HepG2 (cell line): ENCODE data around the gene NDC1. TPM values are rescaled to one million over a fixed set of nuclear protein-coding genes. Genes with fewer than 3 reads are reported as not detected.

Source experiments
- ATAC-seq: fragments of 200-7000 bp; cut with Tn5 transposase; 3 replicates; pipeline ENCODE4 v1.9.1; 2020; ENCODE audit warnings: mild to moderate bottlenecking, moderate library complexity
- BruUV-seq: library from RNA; stranded (reverse); fragments of 400-500 nt; replicated peaks from 2 replicates; lab custom pipeline; 2021; lab: Mats Ljungman, UMichigan
- CTCF ChIA-PET: fragments of 300-600 bp; formaldehyde crosslinking; extraction: SDS; loops from one replicate; lab custom pipeline; 2021; ENCODE audit warnings: low total read pairs, inconsistent platforms, low intra/inter-chr PET ratio; lab: Yijun Ruan, JAX
- POLR2A ChIA-PET: fragments of 350-600 bp; sonication (Branson Sonifier 250); formaldehyde crosslinking; loops from one replicate; lab custom pipeline; 2020; ENCODE audit warnings: antibody characterized with exemption, inconsistent platforms; lab: Yijun Ruan, JAX
- DNase-seq: peaks from one replicate; pipeline ENCODE4 v3.0.0-alpha.2; 2015; ENCODE audit warnings: low spot score
- FAIRE-seq: peaks from 3 replicates; lab custom pipeline; 2011; peaks lifted over from hg19 to GRCh38; lab: Jason Lieb, UNC
- H2AFZ ChIP-seq: one replicate; pipeline ENCODE4 v1.6.1; 2011; ENCODE audit warnings: low read length, inconsistent platforms
- H3K27ac ChIP-seq: fragments of 300-600 bp; 3 replicates; pipeline ENCODE4 v1.8.0; 2011; ENCODE audit warnings: mixed run types, mild to moderate bottlenecking, mixed read lengths, low read length, inconsistent platforms; ENCODE audit not compliant: insufficient read depth; ENCODE audit errors: extremely low read length
- H3K27me3 ChIP-seq, 2 experiments: fragments of 200-600 bp in 1 of 2; 2 replicates in 1 of 2; 3 replicates in 1 of 2; pipeline versions ENCODE4 v1.6.0 to v1.8.0; 2011; ENCODE audit warnings: low read length in 2 of 2, mild to moderate bottlenecking in 2 of 2, moderate library complexity in 2 of 2, inconsistent platforms in 1 of 2; ENCODE audit not compliant: insufficient read depth in 2 of 2, control insufficient read depth in 1 of 2
- H3K36me3 ChIP-seq, 2 experiments: fragments of 200-600 bp in 1 of 2; replicated peaks in 1 of 2; 2 replicates in 1 of 2; 3 replicates in 1 of 2; pipeline versions ENCODE4 v1.5.1 to v1.8.0; 2011; ENCODE audit warnings: low read length in 2 of 2, inconsistent platforms in 1 of 2; ENCODE audit not compliant: insufficient read depth in 2 of 2, control insufficient read depth in 1 of 2
- H3K4me1 ChIP-seq: 2 replicates; pipeline ENCODE4 v1.5.1; 2012; ENCODE audit warnings: low read length, inconsistent platforms; ENCODE audit not compliant: insufficient read depth
- H3K4me2 ChIP-seq: 2 replicates; pipeline ENCODE4 v1.6.0; 2011; ENCODE audit warnings: low read depth, low read length, inconsistent platforms
- H3K4me3 ChIP-seq, 3 experiments: fragments of 200-600 bp in 1 of 3; sonication (generic), shearing (Covaris generic) in 1 of 3; replicated peaks in 1 of 3; 2 replicates each; pipeline ENCODE4 v1.5.1; 2011 to 2016; ENCODE audit warnings: low read length in 3 of 3, inconsistent platforms in 2 of 3, low read depth in 2 of 3, mild to moderate bottlenecking in 2 of 3, control low read depth in 1 of 3, mixed read lengths in 1 of 3; ENCODE audit not compliant: insufficient read depth in 1 of 3
- H3K79me2 ChIP-seq: one replicate; pipeline ENCODE4 v1.6.1; 2011; ENCODE audit warnings: low read length, inconsistent platforms; ENCODE audit not compliant: insufficient read depth
- H3K9ac ChIP-seq: 2 replicates; pipeline ENCODE4 v1.6.0; 2011; ENCODE audit warnings: mild to moderate bottlenecking, low read depth, low read length, inconsistent platforms; ENCODE audit not compliant: insufficient read depth
- H3K9me3 ChIP-seq: 2 replicates; pipeline ENCODE4 v1.5.1; 2012; ENCODE audit warnings: mild to moderate bottlenecking, low read length
- H4K20me1 ChIP-seq: 2 replicates; pipeline ENCODE4 v1.6.0; 2011; ENCODE audit warnings: inconsistent platforms, mild to moderate bottlenecking, low read length, moderate library complexity; ENCODE audit not compliant: insufficient read depth
- BHLHE40 ChIP-seq: IDR thresholded peaks from 2 replicates; pipeline ENCODE4 v1.6.1; 2011; ENCODE audit warnings: low read length, improper control_type of control experiment
- FOXA3 ChIP-seq: IDR thresholded peaks from 2 replicates; pipeline ENCODE4 v1.6.1; 2016; ENCODE audit warnings: missing genetic modification reagents, missing compliant biosample characterization
- IRF9 ChIP-seq: sonication (generic); formaldehyde crosslinking; IDR thresholded peaks from 2 replicates; pipeline ENCODE4 v1.8.0; 2022; ENCODE audit warnings: missing genetic modification reagents, mild to moderate bottlenecking, borderline replicate concordance
- RCOR2 ChIP-seq: IDR thresholded peaks from 2 replicates; pipeline ENCODE4 v1.6.1; 2016; ENCODE audit warnings: missing biosample characterization, missing genetic modification reagents
- ZHX2 ChIP-seq, 2 experiments: sonication (generic) in 1 of 2; formaldehyde crosslinking in 1 of 2; IDR thresholded peaks; 2 replicates each; pipeline versions ENCODE4 v1.6.1 to v1.9.0; 2014 to 2022; ENCODE audit warnings: antibody characterized with exemption in 1 of 2, borderline replicate concordance in 1 of 2, inconsistent platforms in 1 of 2, low read depth in 1 of 2, missing genetic modification reagents in 1 of 2
- ZNF574 ChIP-seq: sonication (generic); formaldehyde crosslinking; IDR thresholded peaks from 2 replicates; pipeline ENCODE4 v1.4.0; 2020; ENCODE audit warnings: missing genetic modification reagents
- ZNF761 ChIP-seq: sonication (generic); formaldehyde crosslinking; conservative IDR thresholded peaks from 2 replicates; pipeline ENCODE4 v1.4.0; 2020; ENCODE audit warnings: mild to moderate bottlenecking, missing genetic modification reagents
- ZSCAN12 ChIP-seq: sonication (generic); formaldehyde crosslinking; IDR thresholded peaks from 2 replicates; pipeline ENCODE4 v1.9.0; 2021; ENCODE audit warnings: mild to moderate bottlenecking, missing genetic modification reagents
- WGBS: methylation state at CpG from one replicate; pipeline ENCODE4 v1.1.6; 2017; ENCODE audit warnings: low lambda C conversion rate; 5-methylcytosine and 5-hydroxymethylcytosine counted together
- in situ Hi-C: cut with HindIII; loops from 2 replicates; pipeline ENCODE4 v1.10.0; 2017; ENCODE audit warnings: low pct_unique_long_range_greater_than_20kb; ENCODE audit not compliant: extremely low pct_ligation_motif_present
- intact Hi-C: fragments of 100-400 bp; cut with micrococcal nuclease; formaldehyde crosslinking; loops from one replicate; pipeline ENCODE4 v1.10.0; 2022; ENCODE audit not compliant: unreplicated experiment
- polyA plus RNA-seq, 8 experiments: library from polyadenylated mRNA; depleted of rRNA in 3 of 8; stranded (reverse) in 7 of 8; unstranded in 1 of 8; fragments of >200 nt; fragmentation: Illumina TruSeq in 4 of 8; extraction: Trizol in 4 of 8; gene quantifications; 2 replicates each; pipeline versions ENCODE4 v1.2.1 to v1.2.3, GENCODE V29; 2011 to 2016; ENCODE audit warnings: low read depth in 4 of 8, missing spikeins in 1 of 8, mixed read lengths in 1 of 8; ENCODE audit not compliant: insufficient read depth in 1 of 8
- total RNA-seq, 5 experiments: library from RNA; depleted of rRNA; stranded (reverse); fragments of >200 nt; fragmentation: Illumina TruSeq; extraction: Trizol; gene quantifications; 2 replicates each; pipeline ENCODE4 v1.2.3, GENCODE V29; 2016; ENCODE audit warnings: low read depth in 1 of 5
- TF ChIP-seq, protein P1 (sequence below): sonication (generic); formaldehyde crosslinking; IDR thresholded peaks from 2 replicates; pipeline ENCODE4 v1.4.0; 2020; ENCODE audit warnings: missing genetic modification reagents, mild to moderate bottlenecking, borderline replicate concordance

NDC1 gene
- total and polyA plus RNA-seq, 2 of the 13 experiments (the other 11 are each of a cell fraction or from before 2014, with no cell fraction given) = 38.1 to 50.9 TPM

GRCh38 chr1:53733447-53733931 lies 104.6 kb downstream of the NDC1 start:
- Histone ChIP-seq H2AFZ (no peak overlapping the region), H3K4me3 (no peak overlapping the region), H3K27ac (no peak overlapping the region), H3K4me2 (no peak overlapping the region), H3K79me2 (no peaks in the 10 kb centered on the region), H4K20me1 (no peaks in the 10 kb centered on the region), H3K9me3 (no peaks in the 10 kb centered on the region), H3K4me1 (no peaks in the 10 kb centered on the region), H3K27me3 (peaks cover 5 to 89% of the 10 kb centered on the region in 2 experiments), H3K9ac (no peak overlapping the region), H3K36me3 (no peaks in the 10 kb centered on the region)
- POLR2A ChIA-PET = no interaction called here
- FAIRE-seq (no peak), ATAC-seq (no peak), DNase-seq (no peak)
- intact Hi-C loops = no loop called here
- no TSS peak for BruUV-seq
- CTCF ChIA-PET = no interaction called here
- in situ Hi-C loops = no loop called here
- 68% methylated on average over 12 of the region's 12 CpGs for WGBS
- TF ChIP-seq ZSCAN12 (CRISPR knock-in tag) (no peak), ZNF761 (no peak), ZHX2 (IDR thresholded peaks at IDR 0.05; ENCODE audit: low read depth) (no peak), ZHX2 (CRISPR knock-in tag; IDR thresholded peaks at IDR 0.05; ENCODE audit: borderline replicate concordance) (no peak), IRF9 (CRISPR knock-in tag) (no peak), FOXA3 (CRISPR knock-in tag) (no peak), RCOR2 (no peak), ZNF574 (no peak), BHLHE40 (no peak)
- TF ChIP-seq, protein P1, sequence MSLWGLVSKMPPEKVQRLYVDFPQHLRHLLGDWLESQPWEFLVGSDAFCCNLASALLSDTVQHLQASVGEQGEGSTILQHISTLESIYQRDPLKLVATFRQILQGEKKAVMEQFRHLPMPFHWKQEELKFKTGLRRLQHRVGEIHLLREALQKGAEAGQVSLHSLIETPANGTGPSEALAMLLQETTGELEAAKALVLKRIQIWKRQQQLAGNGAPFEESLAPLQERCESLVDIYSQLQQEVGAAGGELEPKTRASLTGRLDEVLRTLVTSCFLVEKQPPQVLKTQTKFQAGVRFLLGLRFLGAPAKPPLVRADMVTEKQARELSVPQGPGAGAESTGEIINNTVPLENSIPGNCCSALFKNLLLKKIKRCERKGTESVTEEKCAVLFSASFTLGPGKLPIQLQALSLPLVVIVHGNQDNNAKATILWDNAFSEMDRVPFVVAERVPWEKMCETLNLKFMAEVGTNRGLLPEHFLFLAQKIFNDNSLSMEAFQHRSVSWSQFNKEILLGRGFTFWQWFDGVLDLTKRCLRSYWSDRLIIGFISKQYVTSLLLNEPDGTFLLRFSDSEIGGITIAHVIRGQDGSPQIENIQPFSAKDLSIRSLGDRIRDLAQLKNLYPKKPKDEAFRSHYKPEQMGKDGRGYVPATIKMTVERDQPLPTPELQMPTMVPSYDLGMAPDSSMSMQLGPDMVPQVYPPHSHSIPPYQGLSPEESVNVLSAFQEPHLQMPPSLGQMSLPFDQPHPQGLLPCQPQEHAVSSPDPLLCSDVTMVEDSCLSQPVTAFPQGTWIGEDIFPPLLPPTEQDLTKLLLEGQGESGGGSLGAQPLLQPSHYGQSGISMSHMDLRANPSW = no peak
